Transverse colon (tissue), 3 donors: ENCODE results near the gene GOLM1.

Source experiments
- POLR2A ChIP-seq: fragments of 450-650 bp; IDR thresholded peaks from one replicate; pipeline ENCODE4 v1.6.1; 2016; ENCODE audit warnings: antibody characterized with exemption, mild to moderate bottlenecking, moderate library complexity
- TF ChIP-seq, protein P1 (sequence below), 5 experiments: fragments of 200-600 bp in 3 of 5; fragments of 450-650 bp in 2 of 5; sonication (generic) in 3 of 5; IDR thresholded peaks; 1 replicate in 2 of 5; 2 replicates in 3 of 5; pipeline ENCODE4 v1.5.1; 2016 to 2017; ENCODE audit warnings: antibody characterized with exemption in 5 of 5, inconsistent platforms in 3 of 5, mild to moderate bottlenecking in 2 of 5, moderate library complexity in 1 of 5

DNA sequence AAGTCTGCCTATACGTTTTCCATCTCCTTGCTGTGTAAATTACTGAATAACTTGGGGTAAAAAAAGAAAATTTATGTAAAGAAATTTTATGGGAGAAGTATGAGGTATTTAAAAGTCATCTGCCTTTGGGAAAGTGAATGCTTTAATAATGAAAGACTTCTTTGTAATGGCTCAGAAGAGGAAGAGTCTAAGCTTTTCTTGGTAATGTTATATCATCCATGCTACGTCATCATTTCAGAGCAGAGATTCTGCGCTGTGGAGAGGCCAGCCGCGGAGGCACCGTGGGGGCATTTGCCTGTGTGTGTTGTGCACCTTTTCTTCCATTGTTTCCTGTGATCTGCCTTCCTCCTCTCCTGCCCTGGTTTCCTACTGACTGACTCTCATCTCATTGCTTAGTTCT lies 78.2 kb downstream of the GOLM1 start:
- no peak for TF ChIP-seq POLR2A
- TF ChIP-seq, protein P1, sequence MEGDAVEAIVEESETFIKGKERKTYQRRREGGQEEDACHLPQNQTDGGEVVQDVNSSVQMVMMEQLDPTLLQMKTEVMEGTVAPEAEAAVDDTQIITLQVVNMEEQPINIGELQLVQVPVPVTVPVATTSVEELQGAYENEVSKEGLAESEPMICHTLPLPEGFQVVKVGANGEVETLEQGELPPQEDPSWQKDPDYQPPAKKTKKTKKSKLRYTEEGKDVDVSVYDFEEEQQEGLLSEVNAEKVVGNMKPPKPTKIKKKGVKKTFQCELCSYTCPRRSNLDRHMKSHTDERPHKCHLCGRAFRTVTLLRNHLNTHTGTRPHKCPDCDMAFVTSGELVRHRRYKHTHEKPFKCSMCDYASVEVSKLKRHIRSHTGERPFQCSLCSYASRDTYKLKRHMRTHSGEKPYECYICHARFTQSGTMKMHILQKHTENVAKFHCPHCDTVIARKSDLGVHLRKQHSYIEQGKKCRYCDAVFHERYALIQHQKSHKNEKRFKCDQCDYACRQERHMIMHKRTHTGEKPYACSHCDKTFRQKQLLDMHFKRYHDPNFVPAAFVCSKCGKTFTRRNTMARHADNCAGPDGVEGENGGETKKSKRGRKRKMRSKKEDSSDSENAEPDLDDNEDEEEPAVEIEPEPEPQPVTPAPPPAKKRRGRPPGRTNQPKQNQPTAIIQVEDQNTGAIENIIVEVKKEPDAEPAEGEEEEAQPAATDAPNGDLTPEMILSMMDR (IDR thresholded peaks at IDR 0.05), result no peak
